NCI-H128 (cell line): ENCODE results near the gene ATXN7L1.

ENCODE experiments used
- DNase-seq: peaks from one replicate; lab custom pipeline; 2025; ENCODE audit not compliant: unreplicated experiment; lab: John Stamatoyannopoulos, UW

The ATXN7L1 gene, protein sequence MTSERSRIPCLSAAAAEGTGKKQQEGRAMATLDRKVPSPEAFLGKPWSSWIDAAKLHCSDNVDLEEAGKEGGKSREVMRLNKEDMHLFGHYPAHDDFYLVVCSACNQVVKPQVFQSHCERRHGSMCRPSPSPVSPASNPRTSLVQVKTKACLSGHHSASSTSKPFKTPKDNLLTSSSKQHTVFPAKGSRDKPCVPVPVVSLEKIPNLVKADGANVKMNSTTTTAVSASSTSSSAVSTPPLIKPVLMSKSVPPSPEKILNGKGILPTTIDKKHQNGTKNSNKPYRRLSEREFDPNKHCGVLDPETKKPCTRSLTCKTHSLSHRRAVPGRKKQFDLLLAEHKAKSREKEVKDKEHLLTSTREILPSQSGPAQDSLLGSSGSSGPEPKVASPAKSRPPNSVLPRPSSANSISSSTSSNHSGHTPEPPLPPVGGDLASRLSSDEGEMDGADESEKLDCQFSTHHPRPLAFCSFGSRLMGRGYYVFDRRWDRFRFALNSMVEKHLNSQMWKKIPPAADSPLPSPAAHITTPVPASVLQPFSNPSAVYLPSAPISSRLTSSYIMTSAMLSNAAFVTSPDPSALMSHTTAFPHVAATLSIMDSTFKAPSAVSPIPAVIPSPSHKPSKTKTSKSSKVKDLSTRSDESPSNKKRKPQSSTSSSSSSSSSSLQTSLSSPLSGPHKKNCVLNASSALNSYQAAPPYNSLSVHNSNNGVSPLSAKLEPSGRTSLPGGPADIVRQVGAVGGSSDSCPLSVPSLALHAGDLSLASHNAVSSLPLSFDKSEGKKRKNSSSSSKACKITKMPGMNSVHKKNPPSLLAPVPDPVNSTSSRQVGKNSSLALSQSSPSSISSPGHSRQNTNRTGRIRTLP

GRCh38 chr7:105876091-105876963, at the start of gene ATXN7L1:
ATXN7L1 (minus strand) TSS chr7:105876599; CDS start chr7:105876558, 41 bp downstream.
- DNase-seq: peak; percentile 76

- DNase-seq: no peak
Measured at GRCh38 chr7:105926131-105926530, 49.7 kb upstream of the ATXN7L1 start.

GRCh38 chr7:105924945-105925344, 48.5 kb upstream of the ATXN7L1 start:
- DNase-seq: no peak

- no peak for DNase-seq
Measured at GRCh38 chr7:105920766-105921165, 44.4 kb upstream of the ATXN7L1 start.

DNA sequence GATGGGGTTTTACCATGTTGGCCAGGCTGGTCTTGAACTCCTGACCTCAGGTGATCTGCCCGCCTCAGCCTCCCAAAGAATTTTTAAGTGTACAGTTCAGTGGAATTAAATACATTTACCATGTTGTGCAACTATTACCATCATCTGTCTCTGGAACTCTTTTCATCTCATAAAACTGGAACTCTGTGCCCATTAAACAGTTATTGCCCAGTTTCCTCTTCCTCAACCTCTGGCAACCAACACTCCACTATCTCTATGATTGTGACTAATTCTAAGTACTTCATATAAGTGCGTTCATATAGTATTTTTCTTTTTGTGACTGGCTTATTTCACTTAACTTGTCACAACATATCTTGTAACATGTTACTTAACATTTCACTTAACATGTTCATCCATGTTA, 41.3 kb upstream of the ATXN7L1 start:
- no peak for DNase-seq

- no peak for DNase-seq
Measured at GRCh38 chr7:105916603-105917002, 40.2 kb upstream of the ATXN7L1 start.

DNA sequence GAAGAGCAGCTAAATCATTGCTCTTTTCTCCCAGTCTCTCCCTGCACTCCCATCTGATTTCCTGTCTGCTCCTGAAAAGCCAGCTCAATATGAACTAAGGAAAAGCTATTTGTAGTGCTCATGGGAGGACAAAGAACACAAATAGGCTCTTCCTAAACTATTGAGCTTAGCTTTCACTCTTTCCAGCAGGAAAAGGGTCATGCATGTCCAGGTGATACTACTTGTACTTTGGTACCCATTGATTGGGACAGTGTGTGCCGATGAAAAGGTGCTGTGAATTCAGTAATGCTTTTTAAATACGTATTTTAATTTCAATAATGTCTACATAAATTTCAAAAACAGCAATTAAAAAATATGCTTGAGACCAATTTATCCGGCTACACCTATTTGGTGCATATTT, 37.5 kb upstream of the ATXN7L1 start:
- no peak for DNase-seq

- no peak for DNase-seq
Measured at GRCh38 chr7:105911961-105912575, 35.7 kb upstream of the ATXN7L1 start.

- DNase-seq: no peak
Measured at GRCh38 chr7:105910172-105910571, 33.8 kb upstream of the ATXN7L1 start.

GRCh38 chr7:105909742-105910141, 33.3 kb upstream of the ATXN7L1 start:
- no peak for DNase-seq

GRCh38 chr7:105907129-105907846, 30.9 kb upstream of the ATXN7L1 start:
- no peak for DNase-seq

GRCh38 chr7:105906695-105907094, 30.3 kb upstream of the ATXN7L1 start:
- no peak for DNase-seq

GRCh38 chr7:105905910-105906568, 29.6 kb upstream of the ATXN7L1 start:
- no peak for DNase-seq

- no peak for DNase-seq
Measured at GRCh38 chr7:105905209-105905909, 29.0 kb upstream of the ATXN7L1 start.

- DNase-seq: no peak
Measured at GRCh38 chr7:105904064-105904463, 27.7 kb upstream of the ATXN7L1 start.

- no peak for DNase-seq
Measured at GRCh38 chr7:105902325-105902911, 26.0 kb upstream of the ATXN7L1 start.

GRCh38 chr7:105897999-105898398, 21.6 kb upstream of the ATXN7L1 start:
- no peak for DNase-seq

- DNase-seq: peak; percentile 72
Measured at GRCh38 chr7:105896407-105896911, 20.1 kb upstream of the ATXN7L1 start.
